RWPE2 (cell line): ENCODE data around the gene ROBO1.

Experiments used
- ATAC-seq: fragments of 200-7000 bp; cut with Tn5 transposase; 3 replicates; pipeline ENCODE4 v1.9.1; 2021; ENCODE audit warnings: low read depth
- DNase-seq: peaks from one replicate; pipeline ENCODE4 v3.0.0-alpha.2; 2020; ENCODE audit warnings: low spot score
- H3K27ac ChIP-seq: fragments of 450-650 bp; 2 replicates; pipeline ENCODE4 v1.5.1; 2017; ENCODE audit warnings: mild to moderate bottlenecking; ENCODE audit not compliant: poor library complexity, severe bottlenecking
- H3K27me3 ChIP-seq: fragments of 250-450 bp; sonication (Bioruptor Pico); 2 replicates; pipeline ENCODE4 v1.5.1; 2021; ENCODE audit warnings: mild to moderate bottlenecking, moderate library complexity; ENCODE audit not compliant: insufficient read depth, poor library complexity, severe bottlenecking
- H3K36me3 ChIP-seq: fragments of 250-450 bp; sonication (Bioruptor Pico); 2 replicates; pipeline ENCODE4 v1.5.1; 2020; ENCODE audit warnings: low read depth, mild to moderate bottlenecking, moderate library complexity
- H3K4me1 ChIP-seq: fragments of 250-450 bp; sonication (Bioruptor Pico); 2 replicates; pipeline ENCODE4 v1.5.1; 2021; ENCODE audit warnings: mild to moderate bottlenecking, moderate library complexity; ENCODE audit not compliant: insufficient read depth, poor library complexity, severe bottlenecking
- H3K4me3 ChIP-seq: fragments of 250-450 bp; sonication (Bioruptor Pico); 2 replicates; pipeline ENCODE4 v1.5.1; 2021; ENCODE audit warnings: mild to moderate bottlenecking, moderate library complexity; ENCODE audit not compliant: severe bottlenecking
- H3K9me3 ChIP-seq: fragments of 250-450 bp; sonication (Bioruptor Pico); 2 replicates; pipeline ENCODE4 v1.5.1; 2021; ENCODE audit warnings: mild to moderate bottlenecking, moderate library complexity; ENCODE audit not compliant: severe bottlenecking
- CTCF ChIP-seq: fragments of 450-650 bp; IDR thresholded peaks from one replicate; pipeline ENCODE4 v1.5.1; 2017; ENCODE audit warnings: mild to moderate bottlenecking, moderate library complexity; ENCODE audit not compliant: poor library complexity, severe bottlenecking

ROBO1 gene

GRCh38 chr3:78951342-78951945 is 816.4 kb downstream of the ROBO1 start:
- no peak for TF ChIP-seq CTCF
- DNase-seq (no peak), ATAC-seq (no peak)
- no peaks in the 10 kb centered on the region for H3K27me3 ChIP-seq
- no peak overlapping the region for H3K27ac ChIP-seq
- no peaks in the 10 kb centered on the region for H3K9me3 ChIP-seq
- no peaks in the 10 kb centered on the region for H3K36me3 ChIP-seq
- no peak overlapping the region for H3K4me3 ChIP-seq
- no peaks in the 10 kb centered on the region for H3K4me1 ChIP-seq

GRCh38 chr3:78941587-78941986 is 826.2 kb downstream of the ROBO1 start:
- no peak for DNase-seq
- peak; percentile 90 for ATAC-seq
- TF ChIP-seq CTCF, result no peak
- Histone ChIP-seq H3K36me3 (no peaks in the 10 kb centered on the region), H3K9me3 (no peaks in the 10 kb centered on the region), H3K27ac (no peak overlapping the region), H3K4me3 (no peak overlapping the region), H3K27me3 (no peaks in the 10 kb centered on the region), H3K4me1 (peaks cover 12% of the 10 kb centered on the region)

- Histone ChIP-seq H3K27me3 (no peaks in the 10 kb centered on the region), H3K9me3 (no peaks in the 10 kb centered on the region), H3K4me1 (peaks cover 12% of the 10 kb centered on the region), H3K4me3 (no peak overlapping the region), H3K27ac (no peak overlapping the region), H3K36me3 (no peaks in the 10 kb centered on the region)
- TF ChIP-seq CTCF, result no peak
- ATAC-seq (no peak), DNase-seq (no peak)
Observed at GRCh38 chr3:78940626-78941025, 827.2 kb downstream of the ROBO1 start.

GRCh38 chr3:78940128-78940527 is 827.7 kb downstream of the ROBO1 start:
- TF ChIP-seq CTCF, result no peak
- ATAC-seq (no peak), DNase-seq (no peak)
- Histone ChIP-seq H3K4me1 (peaks cover 12% of the 10 kb centered on the region), H3K27me3 (no peaks in the 10 kb centered on the region), H3K9me3 (no peaks in the 10 kb centered on the region), H3K27ac (no peak overlapping the region), H3K4me3 (no peak overlapping the region), H3K36me3 (no peaks in the 10 kb centered on the region)

GRCh38 chr3:78937475-78937874 is 830.3 kb downstream of the ROBO1 start:
- Histone ChIP-seq H3K27me3 (no peaks in the 10 kb centered on the region), H3K4me3 (no peak overlapping the region), H3K36me3 (no peaks in the 10 kb centered on the region), H3K9me3 (no peaks in the 10 kb centered on the region), H3K4me1 (peaks cover 12% of the 10 kb centered on the region), H3K27ac (no peak overlapping the region)
- DNase-seq (no peak), ATAC-seq (no peak)
- no peak for TF ChIP-seq CTCF
